ENCODE data around the gene CCR8. TPM values are rescaled to one million over a fixed set of nuclear protein-coding genes. Genes with fewer than 3 reads are reported as not detected.

The CCR8 gene
- total RNA-seq (1 to 10 TPM; 2.9 to 5.3 TPM), polyA plus RNA-seq (2.1 TPM)

GRCh38 chr3:39329493-39329892, at the start of gene CCR8:
Gene CCR8 (plus strand): TSS chr3:39329709. CDS start chr3:39332332, 2,623 bp downstream.
- ChIA-PET POLR2A (no interaction called here), CTCF (no interaction called here)
- H3K4me1 Mint-ChIP-seq: peaks cover 3 to 46% (median 6%) of the 10 kb centered on the region in 3 donors
- H3K27me3 ChIP-seq (ENCODE audit: insufficient read depth, low read length, poor library complexity, severe bottlenecking): no peaks in the 10 kb centered on the region
- H3K9me3 Mint-ChIP-seq: no peaks in the 10 kb centered on the region
- H3K36me3 ChIP-seq (ENCODE audit: insufficient read depth, low read length): no peaks in the 10 kb centered on the region
- no peaks in the 10 kb centered on the region for H3K9me3 ChIP-seq (ENCODE audit: low read length)
- H3K4me3 ChIP-seq (ENCODE audit: low read length): no peak within 1 kb of the TSS
- H3K27ac Mint-ChIP-seq: peak within 1 kb of the TSS; percentile 10 to 94 (median 74)
- H3K4me3 Mint-ChIP-seq: peak within 1 kb of the TSS; percentile 41 to 83 (median 77)
- peaks cover 0 to 5% (median 0%) of the 10 kb centered on the region in 3 donors for H3K36me3 Mint-ChIP-seq
- no peaks in the 10 kb centered on the region for H3K4me1 ChIP-seq (ENCODE audit: insufficient read depth, low read length)
- no peak within 1 kb of the TSS for H3K27ac ChIP-seq (ENCODE audit: low read depth, low read length)
- peaks cover 0 to 3% of the 10 kb centered on the region in 2 donors for H3K27me3 Mint-ChIP-seq
- no peak for DNase-seq

- Histone ChIP-seq H3K27me3 (ENCODE audit: insufficient read depth, low read length, poor library complexity, severe bottlenecking) (no peaks in the 10 kb centered on the region), H3K36me3 (ENCODE audit: insufficient read depth, low read length) (no peaks in the 10 kb centered on the region), H3K4me3 (ENCODE audit: low read length) (peak within 1 kb of the TSS; percentile 49), H3K9me3 (ENCODE audit: low read length) (no peaks in the 10 kb centered on the region), H3K4me1 (ENCODE audit: insufficient read depth, low read length) (peaks cover 13% of the 10 kb centered on the region), H3K27ac (ENCODE audit: low read depth, low read length) (peak within 1 kb of the TSS; percentile 12)
- POLR2A ChIA-PET: no interaction called here
- peak within 1 kb of the TSS; percentile 80 to 95 (median 83) for H3K4me3 Mint-ChIP-seq
- H3K9me3 Mint-ChIP-seq: no peaks in the 10 kb centered on the region
- no peaks in the 10 kb centered on the region for H3K27me3 Mint-ChIP-seq
- H3K4me1 Mint-ChIP-seq: peaks cover 45 to 76% (median 72%) of the 10 kb centered on the region in 3 donors
- H3K27ac Mint-ChIP-seq: peak within 1 kb of the TSS; percentile 38 to 97 (median 85)
- DNase-seq: no peak
- no peaks in the 10 kb centered on the region for H3K36me3 Mint-ChIP-seq
- CTCF ChIA-PET: interaction anchor here (0.8 to 5.4 kb wide), 4 partner anchors 8 to 100 kb away, joined by 3 to 35 read pairs (median 4); no protein-coding TSS in a partner anchor
Observed at GRCh38 chr3:39279745-39280517, 49.6 kb upstream of the CCR8 start, which contains the start of gene CX3CR1. Gene CX3CR1 (minus strand): TSS chr3:39280036. CDS start chr3:39266509, 13,527 bp downstream.

- DNase-seq: no peak
- H3K4me3 ChIP-seq (ENCODE audit: low read length): no peak overlapping the region
- H3K9me3 ChIP-seq (ENCODE audit: low read length): no peaks in the 10 kb centered on the region
- no peaks in the 10 kb centered on the region for H3K36me3 ChIP-seq (ENCODE audit: insufficient read depth, low read length)
- H3K4me1 ChIP-seq (ENCODE audit: insufficient read depth, low read length): peaks cover 13% of the 10 kb centered on the region
- no peaks in the 10 kb centered on the region for H3K36me3 Mint-ChIP-seq
- H3K27me3 Mint-ChIP-seq: no peaks in the 10 kb centered on the region
- no peaks in the 10 kb centered on the region for H3K27me3 ChIP-seq (ENCODE audit: insufficient read depth, low read length, poor library complexity, severe bottlenecking)
- no peak overlapping the region for H3K27ac ChIP-seq (ENCODE audit: low read depth, low read length)
- peak overlapping the region in 7 of 8 donors; percentile 17 to 97 (median 73) for H3K27ac Mint-ChIP-seq
- ChIA-PET CTCF (interaction anchor here (0.8 to 5.4 kb wide), 3 partner anchors 7 to 100 kb away, joined by 3 to 35 read pairs (median 5); no protein-coding TSS in a partner anchor), POLR2A (no interaction called here)
- peaks cover 44 to 70% (median 68%) of the 10 kb centered on the region in 3 donors for H3K4me1 Mint-ChIP-seq
- H3K9me3 Mint-ChIP-seq: no peaks in the 10 kb centered on the region
- H3K4me3 Mint-ChIP-seq: peak overlapping the region in 6 of 7 donors; percentile 25 to 95 (median 82)
Observed at GRCh38 chr3:39280571-39280970, 48.9 kb upstream of the CCR8 start.

GRCh38 chr3:39281533-39281932, 48.0 kb upstream of the CCR8 start:
- peak overlapping the region; percentile 28 to 92 (median 77) for H3K4me3 Mint-ChIP-seq

GRCh38 chr3:39282057-39282456, 47.5 kb upstream of the CCR8 start:
- POLR2A ChIA-PET: no interaction called here
- no peaks in the 10 kb centered on the region for H3K36me3 Mint-ChIP-seq

More at GRCh38 chr3:39281533-39281932, 48.0 kb upstream of the CCR8 start:
- peaks cover 13% of the 10 kb centered on the region for H3K4me1 ChIP-seq (ENCODE audit: insufficient read depth, low read length)
- Mint-ChIP-seq H3K4me1 (peaks cover 38 to 61% (median 58%) of the 10 kb centered on the region in 3 donors), H3K27ac (peak overlapping the region; percentile 0 to 96 (median 76)), H3K27me3 (no peaks in the 10 kb centered on the region), H3K36me3 (no peaks in the 10 kb centered on the region), H3K9me3 (no peaks in the 10 kb centered on the region)
- no peaks in the 10 kb centered on the region for H3K9me3 ChIP-seq (ENCODE audit: low read length)
- H3K27ac ChIP-seq (ENCODE audit: low read depth, low read length): peak overlapping the region; percentile 27
- H3K27me3 ChIP-seq (ENCODE audit: insufficient read depth, low read length, poor library complexity, severe bottlenecking): no peaks in the 10 kb centered on the region
- ChIA-PET POLR2A (no interaction called here), CTCF (no interaction called here)
- H3K36me3 ChIP-seq (ENCODE audit: insufficient read depth, low read length): no peaks in the 10 kb centered on the region
- no peak for DNase-seq
- H3K4me3 ChIP-seq (ENCODE audit: low read length): no peak overlapping the region

GRCh38 chr3:39284457-39284881, 45.0 kb upstream of the CCR8 start:
- Mint-ChIP-seq H3K4me3 (peak overlapping the region in 1 of 7 donors; percentile 4), H3K27me3 (no peaks in the 10 kb centered on the region), H3K9me3 (no peaks in the 10 kb centered on the region), H3K27ac (peak overlapping the region in 4 of 8 donors; percentile 19 to 53 (median 34)), H3K36me3 (no peaks in the 10 kb centered on the region), H3K4me1 (peaks cover 35 to 65% (median 48%) of the 10 kb centered on the region in 3 donors)
- no peaks in the 10 kb centered on the region for H3K27me3 ChIP-seq (ENCODE audit: insufficient read depth, low read length, poor library complexity, severe bottlenecking)
- ChIA-PET POLR2A (no interaction called here), CTCF (interaction anchor here (1.3 to 12.0 kb wide), 2 partner anchors 91 to 99 kb away, joined by 3 to 253 read pairs; partner anchors contain the start of gene XIRP1)
- H3K4me3 ChIP-seq (ENCODE audit: low read length): no peak overlapping the region
- no peaks in the 10 kb centered on the region for H3K36me3 ChIP-seq (ENCODE audit: insufficient read depth, low read length)
- no peak for DNase-seq
- no peak overlapping the region for H3K27ac ChIP-seq (ENCODE audit: low read depth, low read length)
- peaks cover 22% of the 10 kb centered on the region for H3K4me1 ChIP-seq (ENCODE audit: insufficient read depth, low read length)
- no peaks in the 10 kb centered on the region for H3K9me3 ChIP-seq (ENCODE audit: low read length)

More at GRCh38 chr3:39282057-39282456, 47.5 kb upstream of the CCR8 start:
- peak overlapping the region in 4 of 7 donors; percentile 49 to 92 (median 75) for H3K4me3 Mint-ChIP-seq
- no peak overlapping the region for H3K4me3 ChIP-seq (ENCODE audit: low read length)
- no peaks in the 10 kb centered on the region for H3K36me3 ChIP-seq (ENCODE audit: insufficient read depth, low read length)
- peaks cover 33 to 56% (median 53%) of the 10 kb centered on the region in 3 donors for H3K4me1 Mint-ChIP-seq
- CTCF ChIA-PET: interaction anchor here (12.0 kb wide), 1 partner anchor 89 kb away, joined by 253 read pairs; the partner anchor contains the start of gene XIRP1
- H3K27me3 ChIP-seq (ENCODE audit: insufficient read depth, low read length, poor library complexity, severe bottlenecking): no peaks in the 10 kb centered on the region
- H3K9me3 Mint-ChIP-seq: no peaks in the 10 kb centered on the region
- H3K9me3 ChIP-seq (ENCODE audit: low read length): no peaks in the 10 kb centered on the region
- no peaks in the 10 kb centered on the region for H3K27me3 Mint-ChIP-seq
- H3K27ac ChIP-seq (ENCODE audit: low read depth, low read length): no peak overlapping the region
- peaks cover 13% of the 10 kb centered on the region for H3K4me1 ChIP-seq (ENCODE audit: insufficient read depth, low read length)
- no peak for DNase-seq
- peak overlapping the region in 4 of 8 donors; percentile 70 to 96 (median 84) for H3K27ac Mint-ChIP-seq

GRCh38 chr3:39285332-39285731, 44.2 kb upstream of the CCR8 start:
- POLR2A ChIA-PET: no interaction called here
- DNase-seq: no peak

GRCh38 chr3:39286771-39287170, 42.7 kb upstream of the CCR8 start:
- peaks cover 15% of the 10 kb centered on the region for H3K4me1 ChIP-seq (ENCODE audit: insufficient read depth, low read length)
- Mint-ChIP-seq H3K4me3 (no peak overlapping the region), H3K9me3 (no peaks in the 10 kb centered on the region), H3K4me1 (peaks cover 24 to 56% (median 38%) of the 10 kb centered on the region in 3 donors), H3K27me3 (no peaks in the 10 kb centered on the region), H3K36me3 (no peaks in the 10 kb centered on the region), H3K27ac (peak overlapping the region in 1 of 8 donors; percentile 43)
- no peak overlapping the region for H3K4me3 ChIP-seq (ENCODE audit: low read length)
- no peak overlapping the region for H3K27ac ChIP-seq (ENCODE audit: low read depth, low read length)
- no peak for DNase-seq
- no peaks in the 10 kb centered on the region for H3K9me3 ChIP-seq (ENCODE audit: low read length)
- H3K27me3 ChIP-seq (ENCODE audit: insufficient read depth, low read length, poor library complexity, severe bottlenecking): no peaks in the 10 kb centered on the region
- ChIA-PET POLR2A (no interaction called here), CTCF (interaction anchor here (0.6 to 12.0 kb wide), 12 partner anchors 9 to 1782 kb away, joined by 3 to 253 read pairs (median 12); partner anchors contain the start of genes CX3CR1 and XIRP1)
- H3K36me3 ChIP-seq (ENCODE audit: insufficient read depth, low read length): no peaks in the 10 kb centered on the region

More at GRCh38 chr3:39285332-39285731, 44.2 kb upstream of the CCR8 start:
- Mint-ChIP-seq H3K4me1 (peaks cover 32 to 65% (median 46%) of the 10 kb centered on the region in 3 donors), H3K27ac (peak overlapping the region in 1 of 8 donors; percentile 43), H3K27me3 (no peaks in the 10 kb centered on the region), H3K36me3 (no peaks in the 10 kb centered on the region), H3K9me3 (no peaks in the 10 kb centered on the region), H3K4me3 (no peak overlapping the region)
- CTCF ChIA-PET: interaction anchor here (1.3 to 12.0 kb wide), 2 partner anchors 92 to 100 kb away, joined by 3 to 253 read pairs; partner anchors contain the start of gene XIRP1
- H3K27ac ChIP-seq (ENCODE audit: low read depth, low read length): no peak overlapping the region
- no peak overlapping the region for H3K4me3 ChIP-seq (ENCODE audit: low read length)
- H3K36me3 ChIP-seq (ENCODE audit: insufficient read depth, low read length): no peaks in the 10 kb centered on the region
- H3K9me3 ChIP-seq (ENCODE audit: low read length): no peaks in the 10 kb centered on the region
- peaks cover 22% of the 10 kb centered on the region for H3K4me1 ChIP-seq (ENCODE audit: insufficient read depth, low read length)
- H3K27me3 ChIP-seq (ENCODE audit: insufficient read depth, low read length, poor library complexity, severe bottlenecking): no peaks in the 10 kb centered on the region

All from CD8-positive, alpha-beta memory T cell (primary cell).